ENCODE data around the gene ITGB5.
"Not testable (repeated sequence)": the region's sequence is repeated elsewhere in the genome, so short reads cannot be mapped to it uniquely, and the experiment has no call there.

ITGB5 gene

DNA sequence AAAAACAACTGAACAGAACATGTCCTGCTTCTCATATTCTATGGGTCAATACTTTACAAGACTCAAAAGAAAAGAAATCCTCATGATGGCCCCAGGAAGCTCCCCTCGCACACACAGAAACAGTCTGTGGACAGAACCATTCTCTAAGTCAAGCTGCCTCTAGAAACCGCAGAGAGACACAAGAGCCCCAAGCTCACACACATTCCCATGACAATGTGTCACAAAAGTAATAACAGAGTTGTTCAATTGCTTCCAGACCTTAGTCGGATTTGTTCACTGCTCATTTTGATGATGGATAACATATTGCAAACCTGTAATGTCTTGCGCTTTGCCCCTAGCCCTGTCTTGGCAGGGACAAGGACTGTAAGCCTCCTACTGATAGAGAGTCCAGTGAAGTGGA, 96.0 kb downstream of the ITGB5 start:
- H3K4me3 ChIP-seq (ENCODE audit: low read depth, low read length): no peak overlapping the region

DNA sequence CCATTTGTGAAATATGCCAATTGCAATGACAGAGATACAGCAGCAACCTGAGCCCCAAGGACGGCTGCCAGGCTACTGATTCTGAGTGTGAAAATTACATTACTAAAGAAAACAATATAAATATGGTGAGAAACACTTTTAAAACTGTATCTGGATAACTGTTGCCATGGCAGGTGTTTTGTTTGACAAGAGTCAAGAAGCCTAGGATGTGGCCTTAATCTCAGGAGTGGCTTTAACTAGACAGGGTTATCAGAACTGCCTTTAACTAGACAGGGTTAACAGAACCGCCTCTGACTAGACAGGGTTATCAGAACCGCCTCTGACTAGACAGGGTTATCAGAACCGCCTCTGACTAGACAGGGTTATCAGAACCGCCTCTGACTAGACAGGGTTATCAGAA, 98.1 kb downstream of the ITGB5 start:
- not testable (repeated sequence) for H3K4me3 ChIP-seq (ENCODE audit: low read depth, low read length)

DNA sequence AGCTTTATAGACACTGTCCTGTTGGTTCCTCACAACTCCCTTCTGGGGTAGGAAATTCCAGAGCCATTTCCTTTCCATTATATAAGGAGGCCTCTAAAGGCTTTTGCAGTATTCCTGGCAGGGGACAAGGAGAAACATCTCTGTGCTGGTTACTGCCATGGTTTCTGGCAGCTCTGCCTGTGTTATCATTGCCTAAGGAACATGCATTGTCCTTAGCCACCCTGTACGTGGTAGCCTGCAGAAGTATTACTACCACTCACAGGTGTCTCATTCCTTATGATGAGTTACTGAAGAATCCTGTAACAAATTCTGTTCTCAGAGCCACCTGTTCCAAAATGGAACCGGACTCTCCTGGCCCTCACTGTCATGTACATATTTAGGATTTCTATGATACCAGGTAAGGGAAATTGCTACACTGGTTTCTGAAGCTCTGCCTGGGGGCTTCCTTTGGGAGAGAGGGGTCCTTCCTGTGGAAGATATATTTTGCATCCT, 98.9 kb downstream of the ITGB5 start:
- no peak overlapping the region for H3K4me3 ChIP-seq (ENCODE audit: low read depth, low read length)

DNA sequence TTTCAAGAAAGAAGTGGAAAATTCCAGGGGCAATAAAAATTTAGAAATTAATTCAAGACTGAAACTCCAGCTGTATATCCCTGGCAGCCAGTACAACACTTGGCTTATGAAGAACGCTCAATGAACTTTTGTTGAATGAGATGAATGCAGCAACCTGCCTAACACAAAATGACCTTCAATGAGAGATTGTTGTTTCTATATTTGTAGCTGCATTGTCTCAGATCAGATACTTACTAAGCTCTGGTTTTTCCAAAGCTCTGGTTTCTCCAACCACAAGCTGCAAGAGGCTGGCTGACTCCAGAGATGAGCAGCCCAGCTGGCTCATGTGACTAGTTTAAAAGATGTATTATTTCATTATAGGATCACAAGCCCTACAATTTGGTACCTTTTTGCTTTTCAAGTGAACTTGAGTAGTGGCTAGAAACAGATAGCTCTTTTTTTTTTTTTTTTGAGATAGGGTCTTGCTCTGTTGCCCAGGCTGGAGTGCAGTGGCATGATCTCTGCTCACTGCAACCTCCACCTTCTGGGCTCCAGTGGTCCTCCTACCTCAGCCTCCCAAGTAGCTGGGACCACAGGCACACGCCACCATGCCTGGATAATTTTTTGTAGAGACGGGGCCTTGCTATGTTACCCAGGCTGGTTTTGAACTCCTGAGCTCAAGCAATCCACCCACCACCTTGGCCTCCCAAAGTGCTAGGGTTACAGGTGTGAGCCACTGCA, 99.5 kb downstream of the ITGB5 start:
- H3K4me3 ChIP-seq (ENCODE audit: low read depth, low read length): no peak overlapping the region

DNA sequence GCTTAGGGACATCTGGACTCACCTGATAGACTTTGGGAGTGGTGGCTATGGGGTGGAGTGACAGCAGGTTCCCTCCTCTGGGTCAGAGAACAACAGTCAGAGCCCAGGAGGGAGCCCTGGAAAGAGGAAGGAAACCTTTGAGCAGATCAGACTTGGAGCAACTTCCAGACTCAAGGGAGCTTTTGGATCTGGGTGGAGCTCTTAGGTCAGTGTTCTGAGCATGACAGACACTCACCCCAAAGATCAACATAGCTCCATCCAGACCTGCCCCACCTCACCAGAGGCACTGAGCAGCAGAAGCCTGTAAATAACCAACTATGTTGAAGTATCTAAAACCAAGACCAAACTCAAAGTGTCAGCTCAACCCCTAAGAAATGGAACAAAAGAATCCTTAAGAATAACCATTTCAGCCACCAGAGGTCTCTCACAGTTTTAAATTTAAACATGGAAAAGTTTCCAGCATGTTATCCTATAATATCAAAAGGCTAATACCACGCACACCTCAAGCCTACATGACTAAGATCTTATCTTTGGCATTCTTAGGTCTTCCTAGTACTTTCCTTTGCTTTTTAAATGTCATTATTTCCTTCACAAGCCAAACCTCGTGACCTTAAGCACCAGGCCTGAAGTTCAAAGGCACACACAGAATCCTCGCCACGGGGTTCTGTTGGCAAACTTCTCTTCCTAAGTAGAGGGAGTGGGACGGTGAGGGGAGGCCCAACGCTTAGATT, 100.5 kb downstream of the ITGB5 start:
- no peak overlapping the region for H3K4me3 ChIP-seq (ENCODE audit: low read depth, low read length)

DNA sequence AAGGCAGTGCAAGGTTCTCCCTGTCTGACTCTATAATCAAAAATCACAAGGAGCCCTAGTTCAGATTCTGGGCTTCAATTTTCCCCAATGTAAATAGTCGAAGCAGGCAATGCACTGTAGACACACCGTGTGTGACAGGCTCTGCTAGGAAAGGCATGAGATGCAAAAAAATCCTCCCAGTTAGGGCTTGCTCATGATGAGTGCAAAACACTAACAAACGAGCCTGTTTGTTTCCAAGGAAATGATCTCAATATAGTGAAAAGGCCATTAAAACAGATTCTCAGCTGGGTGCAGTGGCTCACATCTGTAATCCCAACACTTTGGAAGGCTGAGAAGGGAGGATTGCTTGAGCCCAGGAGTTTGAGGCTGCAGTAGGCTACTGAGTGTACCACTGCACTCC, 101.2 kb downstream of the ITGB5 start:
- no peak overlapping the region for H3K4me3 ChIP-seq (ENCODE audit: low read depth, low read length)

DNA sequence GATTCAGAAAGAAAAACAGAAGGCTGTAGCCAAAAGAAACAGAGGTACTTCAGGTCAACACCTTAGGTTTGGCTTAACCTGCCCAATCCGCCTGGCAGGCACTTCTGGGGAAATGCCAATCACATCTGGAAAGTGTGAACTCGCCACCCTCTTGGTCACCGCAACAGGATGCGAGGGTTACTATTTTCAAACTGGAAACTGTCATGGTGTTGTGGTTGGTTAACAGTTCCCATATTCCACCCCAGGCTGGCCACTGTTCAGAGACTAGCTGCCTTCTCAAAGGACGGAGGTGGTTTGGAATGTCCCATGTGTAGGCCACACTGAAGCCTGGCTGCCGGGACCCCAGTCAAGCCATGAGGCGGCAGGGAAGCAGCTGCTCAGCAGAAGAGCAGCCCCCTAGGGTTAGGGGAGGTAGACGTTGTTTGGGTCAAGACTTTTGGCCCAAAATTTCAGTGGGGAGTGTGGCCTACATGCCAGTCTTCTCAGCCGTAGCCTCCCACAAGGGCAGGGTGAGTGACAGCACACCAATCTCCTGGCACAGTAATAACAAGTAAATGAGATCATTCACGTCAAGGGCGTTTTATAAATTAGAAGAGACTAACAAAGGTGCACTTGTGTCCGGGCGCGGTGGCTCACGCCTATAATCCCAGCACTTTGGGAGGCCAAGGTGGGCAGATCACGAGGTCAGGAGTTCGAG, 102.3 kb downstream of the ITGB5 start:
- no peak overlapping the region for H3K4me3 ChIP-seq (ENCODE audit: low read depth, low read length)

DNA sequence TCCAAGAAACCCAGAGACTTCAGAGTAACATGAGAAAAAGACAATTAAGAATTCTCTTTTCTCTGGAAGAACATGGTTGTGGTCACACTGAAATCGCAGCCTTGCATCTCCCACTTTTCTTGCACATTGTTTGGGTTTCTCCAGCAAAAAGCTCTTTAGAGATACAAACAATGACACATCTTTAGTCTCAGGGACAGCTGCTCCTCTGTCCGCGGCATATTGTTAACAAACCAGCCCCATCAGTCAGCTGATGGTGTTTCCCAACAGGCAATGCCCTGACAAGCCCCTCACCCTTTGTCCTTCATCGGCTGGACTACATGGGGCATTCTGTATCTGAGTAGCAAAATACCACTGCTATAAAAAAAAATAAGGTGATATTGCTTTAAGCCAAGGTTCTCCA, 103.5 kb downstream of the ITGB5 start:
- no peak overlapping the region for H3K4me3 ChIP-seq (ENCODE audit: low read depth, low read length)

DNA sequence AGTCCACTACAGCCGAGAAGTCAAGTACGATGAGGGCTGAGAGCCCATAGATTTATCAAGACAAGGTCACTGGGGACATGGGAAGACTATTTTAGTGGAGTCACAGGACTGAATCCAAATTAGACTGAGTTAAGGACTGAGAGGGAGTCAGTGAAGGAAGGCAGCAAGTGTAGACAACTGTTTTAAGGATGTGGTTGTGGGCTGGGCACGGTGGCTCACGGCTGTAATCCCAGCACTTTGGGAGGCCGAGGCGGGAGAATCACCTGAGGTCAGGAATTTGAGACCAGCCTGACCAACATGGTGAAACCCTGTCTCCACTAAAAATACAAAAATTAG, 104.8 kb downstream of the ITGB5 start:
- not testable (repeated sequence) for H3K4me3 ChIP-seq (ENCODE audit: low read depth, low read length)

DNA sequence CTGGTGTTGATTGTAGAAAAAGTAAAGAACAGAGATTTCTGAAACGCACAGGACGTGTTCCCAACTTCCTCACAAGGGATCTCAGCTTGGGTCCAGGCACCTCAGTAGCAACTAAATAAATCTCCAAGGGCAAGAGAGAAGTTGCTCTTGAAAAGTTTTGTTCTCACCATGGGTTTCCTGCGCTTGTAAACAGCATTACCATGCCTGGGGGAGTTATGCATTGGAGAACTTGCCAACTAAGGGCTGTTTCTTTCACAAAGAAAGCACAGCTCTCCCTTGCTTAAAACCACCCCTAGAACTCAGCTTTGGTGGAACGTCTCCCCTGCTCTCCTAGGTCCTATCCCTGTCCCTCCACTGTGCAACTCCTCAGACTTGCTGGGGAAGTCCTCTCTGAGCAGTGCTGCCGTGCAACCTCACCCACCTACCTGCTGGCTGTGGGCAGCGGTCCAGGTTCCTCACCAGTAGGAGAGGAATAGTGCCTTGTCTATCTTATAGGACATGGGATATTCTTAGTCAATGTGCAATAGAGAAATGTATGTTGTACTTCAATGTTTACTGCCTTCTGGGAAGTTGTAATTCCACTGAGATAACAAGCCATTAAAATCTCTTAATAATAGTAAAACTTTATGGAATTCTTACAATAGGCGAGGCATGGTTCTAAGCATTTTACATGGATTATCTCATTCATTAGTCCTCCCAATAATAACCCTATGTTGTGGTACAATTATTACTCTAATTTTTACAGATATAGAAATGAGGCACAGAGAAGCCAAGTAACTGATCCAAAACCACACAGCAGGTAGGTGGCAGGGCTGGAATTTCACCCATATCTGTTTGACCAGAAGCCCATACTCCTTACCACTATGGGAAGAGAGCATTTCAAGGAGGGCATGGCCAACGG, 105.4 kb downstream of the ITGB5 start:
- H3K4me3 ChIP-seq (ENCODE audit: low read depth, low read length): no peak overlapping the region

DNA sequence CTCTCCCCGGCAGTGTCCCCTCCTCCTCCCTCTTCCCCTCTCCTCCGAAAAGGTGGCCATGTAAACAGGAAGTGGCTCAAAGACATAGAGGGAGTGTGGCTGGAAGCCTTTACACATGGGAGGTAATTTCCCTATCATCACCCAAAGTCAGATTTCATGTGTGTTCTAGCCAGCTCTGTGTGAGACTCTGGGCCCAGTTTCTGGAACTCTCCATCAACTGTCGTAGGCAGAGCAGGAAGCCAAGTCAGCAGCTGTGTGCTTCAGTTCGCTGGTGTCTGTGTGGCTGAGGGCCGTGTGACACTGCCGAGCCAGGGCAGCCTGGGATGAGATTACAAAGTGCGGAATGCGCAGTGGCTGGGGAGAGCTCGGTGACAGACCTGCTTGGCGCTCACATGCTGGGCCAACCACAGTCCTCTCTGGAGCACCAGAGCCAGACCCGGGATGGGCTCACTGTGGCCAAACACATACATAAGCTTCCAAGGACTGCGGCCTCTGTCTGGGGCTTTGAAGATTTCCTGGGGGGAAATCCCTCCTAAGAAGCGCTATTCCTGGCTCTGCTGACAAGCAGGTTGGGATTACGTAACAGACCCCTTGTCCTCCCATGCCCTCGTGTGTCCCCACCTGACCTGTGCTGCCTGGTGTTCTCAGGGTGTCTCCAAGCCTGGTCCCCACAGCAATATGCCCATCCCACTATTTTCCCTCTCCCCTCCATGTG, 106.2 kb downstream of the ITGB5 start:
- no peak overlapping the region for H3K4me3 ChIP-seq (ENCODE audit: low read depth, low read length)

DNA sequence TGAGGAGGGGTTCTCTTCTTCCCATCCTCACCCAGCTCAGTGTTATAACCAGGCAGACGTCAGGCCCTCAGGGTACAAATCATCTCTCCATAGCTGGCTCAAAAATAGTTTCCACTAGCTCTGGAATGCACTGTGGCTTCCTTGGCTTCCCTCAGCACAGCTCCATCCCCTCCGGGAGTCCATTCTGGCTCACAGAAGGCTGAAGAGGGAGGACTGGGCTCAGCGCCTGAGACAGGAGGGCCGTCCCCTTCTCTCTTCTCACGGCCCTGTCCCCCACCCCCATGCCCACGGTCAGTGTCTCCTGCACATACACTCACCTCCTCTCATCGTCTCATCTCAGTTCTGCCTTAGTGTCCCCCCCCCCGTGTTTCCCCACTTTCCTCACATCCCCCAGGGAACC, 106.8 kb downstream of the ITGB5 start:
- H3K4me3 ChIP-seq (ENCODE audit: low read depth, low read length): no peak overlapping the region

DNA sequence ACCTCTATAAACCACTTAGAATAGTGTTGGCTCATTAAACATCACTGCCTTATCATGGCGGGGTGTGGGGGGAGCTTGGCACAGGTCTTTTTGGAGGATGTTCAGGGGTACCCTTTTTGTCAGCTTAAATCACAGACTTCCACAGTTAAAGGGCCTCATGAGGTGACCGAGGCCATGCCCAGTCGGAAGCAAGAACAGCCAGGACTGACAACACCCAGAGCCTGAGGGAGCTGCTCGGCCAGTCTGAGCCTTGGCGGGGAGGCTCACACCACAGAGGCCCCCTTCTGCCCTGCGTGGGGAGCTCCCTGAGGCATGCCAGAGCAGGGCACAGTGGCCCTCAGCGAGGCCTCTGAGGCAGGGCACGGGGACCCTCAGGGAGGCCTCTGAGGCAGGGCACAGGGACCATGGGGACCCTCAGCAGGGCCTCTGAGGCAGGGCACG, 107.4 kb downstream of the ITGB5 start:
- H3K4me3 ChIP-seq (ENCODE audit: low read depth, low read length): no peak overlapping the region

DNA sequence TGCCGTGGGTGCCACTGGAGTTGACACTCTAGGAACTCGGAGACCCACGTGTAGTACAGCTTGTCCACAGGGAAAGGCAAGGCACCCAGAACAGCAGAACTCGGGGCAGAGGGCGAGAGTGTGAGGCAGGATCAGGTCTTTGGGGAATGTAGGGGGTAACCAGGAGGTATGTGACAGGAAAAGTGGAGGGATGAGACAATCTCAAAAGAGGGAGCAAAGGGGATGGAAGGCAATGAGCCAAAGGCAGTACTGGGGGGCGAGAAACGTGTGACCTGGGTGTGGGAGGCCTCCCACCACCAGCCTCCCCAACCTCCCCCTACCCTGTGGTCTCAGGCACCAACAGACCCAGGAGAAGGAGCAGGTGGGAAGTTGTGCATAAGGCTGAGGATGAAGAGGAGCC, 108.0 kb downstream of the ITGB5 start:
- H3K4me3 ChIP-seq (ENCODE audit: low read depth, low read length): no peak overlapping the region

DNA sequence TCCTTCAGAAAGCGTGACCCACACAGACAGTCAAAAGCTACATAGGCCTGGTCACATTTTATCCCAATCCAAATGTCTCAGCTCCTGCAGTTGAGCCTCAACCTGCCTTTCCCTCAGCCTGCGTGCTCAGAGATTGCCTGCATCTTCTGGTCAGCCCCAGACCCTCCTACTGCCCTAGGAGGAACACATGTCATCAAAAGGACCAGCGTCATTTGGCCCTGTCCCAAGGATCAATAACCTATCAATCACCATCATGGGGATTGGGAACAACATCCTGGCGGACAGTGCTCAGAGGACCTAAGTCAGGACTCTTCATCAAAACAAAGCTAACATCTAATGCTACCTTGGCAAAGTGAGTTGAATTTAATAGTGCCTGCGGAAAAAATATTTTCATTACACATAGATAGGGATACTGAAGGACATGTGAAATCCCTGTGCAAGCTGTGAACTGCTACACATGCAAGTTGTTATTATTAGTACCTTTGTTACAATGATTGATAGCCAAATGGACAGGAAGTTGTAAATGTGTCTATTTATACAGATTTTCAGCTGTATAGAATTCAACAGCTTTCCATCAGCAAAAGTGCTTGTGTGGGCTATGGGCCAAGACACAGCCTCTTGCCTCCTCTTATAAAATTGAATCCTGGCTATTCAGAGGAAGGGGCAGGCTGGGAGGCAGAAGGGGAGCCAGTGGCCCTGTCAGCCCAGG, 109.2 kb downstream of the ITGB5 start:
- no peak overlapping the region for H3K4me3 ChIP-seq (ENCODE audit: low read depth, low read length)

DNA sequence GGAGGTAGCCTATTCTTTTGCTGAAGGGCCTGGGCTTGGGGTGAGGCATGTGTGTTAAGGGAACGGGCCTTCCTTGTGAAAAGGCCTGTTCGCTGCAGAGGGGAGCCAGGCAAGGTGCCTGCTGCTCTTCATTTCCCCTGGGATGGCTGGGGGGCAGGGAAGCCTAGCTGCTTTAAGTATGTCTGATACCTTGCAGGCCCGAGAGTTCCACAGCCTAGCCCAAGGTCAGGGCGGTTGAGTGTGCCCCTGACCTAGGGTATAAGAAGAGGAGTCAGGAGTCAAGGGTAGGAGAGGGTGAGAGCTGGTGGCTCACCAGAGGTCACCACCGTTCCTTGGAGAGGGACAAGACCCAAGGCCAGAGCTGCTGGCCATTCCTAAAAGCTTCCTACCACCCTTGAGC, 110.3 kb downstream of the ITGB5 start:
- no peak overlapping the region for H3K4me3 ChIP-seq (ENCODE audit: low read depth, low read length)

DNA sequence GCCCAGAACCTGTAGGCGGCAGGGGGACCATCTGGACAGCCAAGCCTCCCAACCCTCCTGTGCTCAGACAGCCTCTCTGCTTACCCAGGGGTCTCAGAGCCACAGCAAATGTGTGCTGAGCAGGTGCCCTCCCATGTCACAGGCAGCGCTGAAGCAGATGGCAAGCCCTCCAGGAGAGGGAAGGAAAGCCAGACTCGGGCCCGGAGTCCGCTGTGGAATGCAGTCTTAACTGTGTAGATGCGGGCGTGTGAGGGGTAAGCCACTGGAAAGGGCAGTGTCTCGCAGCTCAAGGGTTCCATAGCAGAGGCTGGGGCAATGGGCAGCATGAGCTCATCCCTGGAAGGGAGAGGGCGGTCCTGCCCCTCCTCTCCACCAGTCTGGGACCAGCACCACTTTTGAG, 111.3 kb downstream of the ITGB5 start:
- H3K4me3 ChIP-seq (ENCODE audit: low read depth, low read length): no peak overlapping the region

DNA sequence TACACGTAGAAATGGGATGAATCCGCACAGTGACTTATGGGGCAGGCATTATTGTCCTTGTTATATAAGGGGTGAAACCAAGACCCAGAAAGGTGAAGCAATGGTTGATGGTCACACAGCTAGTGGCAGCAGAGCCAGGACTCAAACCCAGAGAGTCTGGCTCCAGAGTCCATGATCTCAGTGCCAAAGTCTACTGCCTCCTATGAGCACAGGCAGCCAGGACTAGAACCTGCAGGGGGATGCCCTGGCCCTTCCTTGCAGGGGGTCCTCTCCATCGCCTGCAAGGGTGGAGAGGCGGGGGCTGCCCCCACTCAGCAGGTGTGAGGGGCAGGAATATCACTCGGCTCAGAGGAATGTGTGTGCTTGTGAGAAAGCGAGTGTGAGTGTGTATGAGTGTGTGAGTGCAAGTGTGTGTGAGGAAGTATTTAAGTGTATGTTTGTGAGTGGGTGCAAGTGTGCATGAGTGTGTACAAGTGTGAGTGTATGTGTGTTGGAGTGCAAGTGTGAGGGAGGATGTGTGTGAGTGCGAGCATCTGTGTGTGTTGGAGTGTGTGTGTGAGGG, 112.2 kb downstream of the ITGB5 start:
- no peak overlapping the region for H3K4me3 ChIP-seq (ENCODE audit: low read depth, low read length)

DNA sequence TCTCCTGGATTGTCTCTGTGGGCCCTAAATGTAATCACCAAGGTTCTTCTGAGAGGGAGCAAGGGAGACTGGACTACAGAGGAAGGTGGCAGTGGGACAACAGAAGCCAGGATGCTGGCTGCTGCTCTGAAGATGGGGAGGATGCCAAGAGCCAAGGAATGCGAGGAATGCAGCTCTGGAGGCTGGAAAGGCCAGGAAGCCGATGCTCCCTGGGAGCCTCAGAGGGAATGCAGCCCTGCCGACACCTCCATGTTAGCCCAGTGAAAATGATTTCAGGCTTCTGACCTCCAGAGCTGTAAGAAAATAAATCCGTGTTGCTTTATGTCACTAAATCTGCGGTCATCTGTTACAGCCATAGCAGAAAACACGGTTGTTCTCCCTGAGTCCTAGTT, 112.8 kb downstream of the ITGB5 start:
- no peak overlapping the region for H3K4me3 ChIP-seq (ENCODE audit: low read depth, low read length)

All from iPS-11a (cell line).